Activated CD8-positive, alpha-beta T cell treated with anti-CD3 and anti-CD28 coated beads for 36 hours (primary cell): ENCODE data around the gene SPG21. TPM values are rescaled to one million over a fixed set of nuclear protein-coding genes. Genes with fewer than 3 reads are reported as not detected.

Experiments used
- ATAC-seq: fragments of 200-7000 bp; cut with Tn5 transposase; one replicate; pipeline ENCODE4 v1.10.0; 2021; ENCODE audit warnings: mild to moderate bottlenecking, moderate library complexity
- CTCF ChIA-PET: fragments of 350-600 bp; sonication (Branson Sonifier 250); formaldehyde crosslinking; loops from one replicate; lab custom pipeline; 2021; ENCODE audit warnings: antibody characterized with exemption; lab: Charles Lee
- POLR2A ChIA-PET: fragments of 350-600 bp; sonication (Branson Sonifier 250); formaldehyde crosslinking; loops from one replicate; lab custom pipeline; 2021; ENCODE audit warnings: antibody characterized with exemption; lab: Charles Lee
- DNase-seq: peaks from one replicate; pipeline ENCODE4 v3.0.0-alpha.2; 2020
- H3K27ac Mint-ChIP-seq: one replicate; pipeline ENCODE4 v1.8.0; 2021; ENCODE audit warnings: mild to moderate bottlenecking, mixed read lengths
- H3K27me3 Mint-ChIP-seq: one replicate; pipeline ENCODE4 v1.8.0; 2021; ENCODE audit warnings: mixed read lengths
- H3K36me3 Mint-ChIP-seq: one replicate; pipeline ENCODE4 v1.8.0; 2021; ENCODE audit warnings: low read depth, mixed read lengths
- H3K4me1 Mint-ChIP-seq: one replicate; pipeline ENCODE4 v1.8.0; 2021; ENCODE audit warnings: low read depth, mixed read lengths
- H3K4me3 Mint-ChIP-seq: one replicate; pipeline ENCODE4 v1.8.0; 2021; ENCODE audit warnings: mild to moderate bottlenecking, moderate library complexity, mixed read lengths
- H3K9me3 Mint-ChIP-seq: one replicate; pipeline ENCODE4 v1.8.0; 2021; ENCODE audit warnings: mixed read lengths
- CTCF ChIP-seq: fragments of 200-600 bp; IDR thresholded peaks from one replicate; pipeline ENCODE4 v1.8.0; 2022; ENCODE audit warnings: antibody characterized with exemption, mild to moderate bottlenecking
- intact Hi-C: fragments of 100-400 bp; cut with micrococcal nuclease; formaldehyde crosslinking; loops from one replicate; pipeline ENCODE4 v1.10.0; 2022
- total RNA-seq, 2 experiments: library from RNA; stranded (reverse); gene quantifications; one replicate each; pipeline ENCODE4 v1.2.3, GENCODE V29; 2021

SPG21 gene
- total RNA-seq, 2 experiments from 2014 or later, result 72.3 to 73.0 TPM

GRCh38 chr15:65034719-65035118 lies 45.0 kb upstream of the SPG21 start:
- TF ChIP-seq CTCF, result no peak
- no peak overlapping the region for H3K4me3 Mint-ChIP-seq
- H3K36me3 Mint-ChIP-seq, result no peaks in the 10 kb centered on the region
- no peak overlapping the region for H3K27ac Mint-ChIP-seq
- peaks cover 3% of the 10 kb centered on the region for H3K27me3 Mint-ChIP-seq
- POLR2A ChIA-PET, result no interaction called here
- intact Hi-C loops, result loop anchor here (5.0 kb wide), 2 partner anchors 43 to 263 kb away; partner anchors contain the start of genes KBTBD13 and RNU5A-1
- H3K9me3 Mint-ChIP-seq, result no peaks in the 10 kb centered on the region
- no peak for DNase-seq
- ATAC-seq, result no peak
- CTCF ChIA-PET, result interaction anchor here (0.8 to 2.2 kb wide), 9 partner anchors 8 to 262 kb away, joined by 3 to 32 read pairs (median 7); no protein-coding TSS in a partner anchor
- peaks cover 7% of the 10 kb centered on the region for H3K4me1 Mint-ChIP-seq

GRCh38 chr15:65033659-65034269 lies 44.0 kb upstream of the SPG21 start:
- ATAC-seq (peak; percentile 28), DNase-seq (peak; percentile 52)
- intact Hi-C loops, result loop anchor here (5.0 kb wide), 2 partner anchors 44 to 264 kb away; partner anchors contain the start of genes KBTBD13 and RNU5A-1
- peak; percentile 36 for TF ChIP-seq CTCF
- Mint-ChIP-seq H3K4me3 (no peak overlapping the region), H3K36me3 (no peaks in the 10 kb centered on the region), H3K27ac (no peak overlapping the region), H3K27me3 (peaks cover 3% of the 10 kb centered on the region), H3K9me3 (no peaks in the 10 kb centered on the region), H3K4me1 (peaks cover 7% of the 10 kb centered on the region)
- POLR2A ChIA-PET, result interaction anchor here (0.7 kb wide), 1 partner anchor 76 kb away, joined by 5 read pairs; no protein-coding TSS in a partner anchor
- CTCF ChIA-PET, result interaction anchor here (0.6 to 2.2 kb wide), 24 partner anchors 9 to 366 kb away, joined by 3 to 32 read pairs (median 5); partner anchors contain the start of genes SLC51B and UBAP1L

- intact Hi-C loops, result loop anchor here (5.0 kb wide), 2 partner anchors 44 to 264 kb away; partner anchors contain the start of genes KBTBD13 and RNU5A-1
- ATAC-seq, result peak; percentile 45
Measured at GRCh38 chr15:65032801-65033537, 43.3 kb upstream of the SPG21 start.

GRCh38 chr15:65029736-65030208 lies 40.1 kb upstream of the SPG21 start:
- intact Hi-C loops, result loop anchor here (5.0 kb wide), 2 partner anchors 48 to 268 kb away; partner anchors contain the start of genes KBTBD13 and RNU5A-1
- no peak for DNase-seq
- ATAC-seq, result no peak
- CTCF ChIA-PET, result no interaction called here
- POLR2A ChIA-PET, result no interaction called here
- TF ChIP-seq CTCF, result no peak
- H3K27me3 Mint-ChIP-seq, result peaks cover 3% of the 10 kb centered on the region
- H3K4me3 Mint-ChIP-seq, result peak overlapping the region; percentile 55
- peaks cover 20% of the 10 kb centered on the region for H3K36me3 Mint-ChIP-seq
- H3K9me3 Mint-ChIP-seq, result no peaks in the 10 kb centered on the region
- no peak overlapping the region for H3K27ac Mint-ChIP-seq
- H3K4me1 Mint-ChIP-seq, result peaks cover 20% of the 10 kb centered on the region

More at GRCh38 chr15:65032801-65033537, 43.3 kb upstream of the SPG21 start:
- H3K36me3 Mint-ChIP-seq, result peaks cover 3% of the 10 kb centered on the region
- peaks cover 11% of the 10 kb centered on the region for H3K4me1 Mint-ChIP-seq
- H3K27ac Mint-ChIP-seq, result no peak overlapping the region
- peaks cover 3% of the 10 kb centered on the region for H3K27me3 Mint-ChIP-seq
- peak; percentile 66 for DNase-seq
- ChIA-PET CTCF (interaction anchor here (0.9 to 2.2 kb wide), 16 partner anchors 10 to 365 kb away, joined by 3 to 32 read pairs (median 7); partner anchors contain the start of gene SLC51B), POLR2A (no interaction called here)
- peak; percentile 56 for TF ChIP-seq CTCF
- H3K4me3 Mint-ChIP-seq, result no peak overlapping the region
- no peaks in the 10 kb centered on the region for H3K9me3 Mint-ChIP-seq
